Liver (tissue), 9 donors: ENCODE results near the gene MICU2. TPM values are rescaled to one million over a fixed set of nuclear protein-coding genes. Genes with fewer than 3 reads are reported as not detected.
A peak's percentile ranks its signal among the peaks of the same experiment; 100 is the strongest.

ENCODE experiments used
- DNase-seq: peaks from one replicate; pipeline ENCODE4 v3.0.0-alpha.2; 2017; ENCODE audit warnings: low spot score
- H3K27ac ChIP-seq, 2 donors: one replicate each; pipeline ENCODE4 v1.7.0; 2013; ENCODE audit warnings: inconsistent platforms in 2 of 2, low read length in 2 of 2, control low read depth in 1 of 2, low read depth in 1 of 2, mild to moderate bottlenecking in 1 of 2
- H3K27me3 ChIP-seq, 4 donors: one replicate each; pipeline versions ENCODE4 v1.6.1 to v1.7.0; 2013; ENCODE audit warnings: low read length in 3 of 4, inconsistent platforms in 1 of 4, mild to moderate bottlenecking in 1 of 4, moderate library complexity in 1 of 4; ENCODE audit not compliant: control insufficient read depth in 4 of 4, insufficient read depth in 4 of 4
- H3K36me3 ChIP-seq, 4 donors: one replicate each; pipeline versions ENCODE4 v1.6.1 to v1.7.0; 2013; ENCODE audit warnings: low read length in 3 of 4, mild to moderate bottlenecking in 3 of 4, low read depth in 1 of 4, moderate library complexity in 1 of 4; ENCODE audit not compliant: control insufficient read depth in 4 of 4, insufficient read depth in 3 of 4
- H3K4me1 ChIP-seq, 4 donors: one replicate each; pipeline versions ENCODE4 v1.6.1 to v1.7.0; 2013; ENCODE audit warnings: low read length in 3 of 4, mild to moderate bottlenecking in 3 of 4, moderate library complexity in 1 of 4; ENCODE audit not compliant: control insufficient read depth in 4 of 4, insufficient read depth in 4 of 4
- H3K4me3 ChIP-seq, 3 donors: one replicate each; pipeline versions ENCODE4 v1.6.1 to v1.7.0; 2013; ENCODE audit warnings: low read length in 3 of 3, control low read depth in 1 of 3, low read depth in 1 of 3, mild to moderate bottlenecking in 1 of 3
- H3K9ac ChIP-seq, 2 donors: one replicate each; pipeline ENCODE4 v1.7.0; 2013; ENCODE audit warnings: low read length in 2 of 2, mild to moderate bottlenecking in 2 of 2, moderate library complexity in 2 of 2, control low read depth in 1 of 2, low read depth in 1 of 2
- H3K9me3 ChIP-seq, 4 donors: one replicate each; pipeline versions ENCODE4 v1.6.1 to v1.7.0; 2013; ENCODE audit warnings: low read length in 3 of 4; ENCODE audit not compliant: control insufficient read depth in 4 of 4
- EGR1 ChIP-seq, 2 donors: IDR thresholded peaks; 2 replicates each; pipeline ENCODE4 v1.6.1; 2016 to 2018; ENCODE audit warnings: antibody characterized with exemption in 2 of 2, low read depth in 2 of 2
- FOXA1 ChIP-seq: IDR thresholded peaks from 2 replicates; pipeline ENCODE4 v1.6.1; 2016; ENCODE audit warnings: antibody characterized with exemption
- FOXA2 ChIP-seq: IDR thresholded peaks from 2 replicates; pipeline ENCODE4 v1.6.1; 2016; ENCODE audit warnings: antibody characterized with exemption
- GABPA ChIP-seq, 2 donors: IDR thresholded peaks in 1 of 2; conservative IDR thresholded peaks in 1 of 2; 2 replicates each; pipeline ENCODE4 v1.6.1; 2016; ENCODE audit warnings: antibody characterized with exemption in 2 of 2, mild to moderate bottlenecking in 1 of 2, moderate library complexity in 1 of 2
- HNF4A ChIP-seq, 2 donors: conservative IDR thresholded peaks; 2 replicates each; pipeline ENCODE4 v1.6.1; 2016; ENCODE audit warnings: antibody characterized with exemption in 2 of 2, mild to moderate bottlenecking in 2 of 2
- HNF4G ChIP-seq: IDR thresholded peaks from 2 replicates; pipeline ENCODE4 v1.6.1; 2016; ENCODE audit warnings: antibody characterized with exemption
- JUND ChIP-seq, 2 donors: IDR thresholded peaks; 2 replicates each; pipeline ENCODE4 v1.6.1; 2016; ENCODE audit warnings: antibody characterized with exemption in 2 of 2
- NR2F2 ChIP-seq: IDR thresholded peaks from 2 replicates; pipeline ENCODE4 v1.6.1; 2016; ENCODE audit warnings: antibody characterized with exemption
- RAD21 ChIP-seq, 2 donors: IDR thresholded peaks; 2 replicates each; pipeline ENCODE4 v1.6.1; 2016; ENCODE audit warnings: antibody characterized with exemption in 2 of 2, mild to moderate bottlenecking in 2 of 2
- RXRA ChIP-seq, 2 donors: IDR thresholded peaks; 2 replicates each; pipeline ENCODE4 v1.6.1; 2017 to 2018; ENCODE audit warnings: antibody characterized with exemption in 2 of 2, mild to moderate bottlenecking in 1 of 2
- SP1 ChIP-seq: IDR thresholded peaks from 2 replicates; pipeline ENCODE4 v1.6.1; 2018; ENCODE audit warnings: antibody characterized with exemption, mild to moderate bottlenecking
- TAF1 ChIP-seq: conservative IDR thresholded peaks from 2 replicates; pipeline ENCODE4 v1.6.1; 2016; ENCODE audit warnings: antibody characterized with exemption, mild to moderate bottlenecking
- YY1 ChIP-seq: IDR thresholded peaks from 2 replicates; pipeline ENCODE4 v1.6.1; 2016; ENCODE audit warnings: antibody characterized with exemption, mild to moderate bottlenecking
- WGBS: extraction: QIAGEN DNeasy Blood & Tissue Kit; methylation state at CpG from one replicate; pipeline ENCODE4 v1.1.7; 2013; 5-methylcytosine and 5-hydroxymethylcytosine counted together
- polyA plus RNA-seq, 2 donors: library from polyadenylated mRNA; stranded (reverse) in 1 of 2; unstranded in 1 of 2; fragments of 200-250 nt in 1 of 2; fragments of >200 nt in 1 of 2; fragmentation: Nextera tagmentation in 1 of 2; extraction: Ambion mirVana in 1 of 2; gene quantifications; one replicate each; pipeline versions ENCODE4 v1.2.1 to v1.2.3, GENCODE V29; 2013 to 2015
- total RNA-seq, 2 donors: library from RNA; depleted of rRNA; stranded (reverse); fragments of >200 nt; gene quantifications; one replicate each; pipeline ENCODE4 v1.2.3, GENCODE V29; 2014
- TF ChIP-seq, protein P1 (sequence below): IDR thresholded peaks from 2 replicates; pipeline ENCODE4 v1.6.1; 2016; ENCODE audit warnings: antibody characterized with exemption
- TF ChIP-seq, protein P2 (sequence below): IDR thresholded peaks from 2 replicates; pipeline ENCODE4 v1.6.1; 2016; ENCODE audit warnings: antibody characterized with exemption
- TF ChIP-seq, protein P3 (sequence below): IDR thresholded peaks from 2 replicates; pipeline ENCODE4 v1.6.1; 2016; ENCODE audit warnings: antibody characterized with exemption, mild to moderate bottlenecking
- TF ChIP-seq, protein P4 (sequence below): fragments of 150-350 bp; IDR thresholded peaks from 2 replicates; pipeline ENCODE4 v1.5.1; 2017; ENCODE audit warnings: improper control_type of control experiment, low read depth, low read length; ENCODE audit not compliant: missing input control
- donor health status: healthy.
- donor health status: healthy.
- donor health status: healthy.
- donor health status: healthy.
- donor health status: healthy.

MICU2 gene
- total and polyA plus RNA-seq, 4 donors = 19.4 to 42.9 (median 24.8) TPM

DNA sequence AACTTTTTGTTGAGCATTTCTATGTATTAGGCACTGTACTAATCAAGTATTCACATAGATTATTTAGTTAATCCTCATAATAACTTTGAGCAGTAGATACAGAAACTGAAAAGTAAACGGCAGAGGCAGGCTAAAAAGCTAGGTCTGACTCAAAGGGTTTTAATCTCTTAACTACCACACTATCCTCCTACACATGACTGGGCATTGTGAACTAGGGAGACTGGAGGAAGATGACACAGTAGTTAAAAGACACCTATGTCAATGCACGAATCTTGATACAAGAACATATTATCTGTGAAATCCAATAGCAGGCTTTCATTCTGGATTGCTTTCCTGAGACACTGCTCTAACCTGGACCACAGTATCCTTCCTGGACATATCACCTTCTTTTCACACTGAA, 36.3 kb downstream of the MICU2 start:
- Histone ChIP-seq H3K27ac (no peak overlapping the region), H3K27me3 (no peaks in the 10 kb centered on the region), H3K4me3 (no peak overlapping the region), H3K4me1 (no peaks in the 10 kb centered on the region), H3K9ac (no peak overlapping the region), H3K36me3 (peaks cover 5 to 14% (median 9%) of the 10 kb centered on the region in 4 donors), H3K9me3 (no peaks in the 10 kb centered on the region)
- no peak for DNase-seq
- 89% methylated on average over 2 of the region's 2 CpGs for WGBS
- no peak for TF ChIP-seq FOXA2
- TF ChIP-seq RAD21 (IDR thresholded peaks at IDR 0.05) = no peak
- no peak for TF ChIP-seq YY1
- TF ChIP-seq, protein P1, sequence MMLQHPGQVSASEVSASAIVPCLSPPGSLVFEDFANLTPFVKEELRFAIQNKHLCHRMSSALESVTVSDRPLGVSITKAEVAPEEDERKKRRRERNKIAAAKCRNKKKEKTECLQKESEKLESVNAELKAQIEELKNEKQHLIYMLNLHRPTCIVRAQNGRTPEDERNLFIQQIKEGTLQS = no peak
- no peak for TF ChIP-seq FOXA1
- TF ChIP-seq SP1 = no peak
- no peak for TF ChIP-seq HNF4G
- TF ChIP-seq, protein P2, sequence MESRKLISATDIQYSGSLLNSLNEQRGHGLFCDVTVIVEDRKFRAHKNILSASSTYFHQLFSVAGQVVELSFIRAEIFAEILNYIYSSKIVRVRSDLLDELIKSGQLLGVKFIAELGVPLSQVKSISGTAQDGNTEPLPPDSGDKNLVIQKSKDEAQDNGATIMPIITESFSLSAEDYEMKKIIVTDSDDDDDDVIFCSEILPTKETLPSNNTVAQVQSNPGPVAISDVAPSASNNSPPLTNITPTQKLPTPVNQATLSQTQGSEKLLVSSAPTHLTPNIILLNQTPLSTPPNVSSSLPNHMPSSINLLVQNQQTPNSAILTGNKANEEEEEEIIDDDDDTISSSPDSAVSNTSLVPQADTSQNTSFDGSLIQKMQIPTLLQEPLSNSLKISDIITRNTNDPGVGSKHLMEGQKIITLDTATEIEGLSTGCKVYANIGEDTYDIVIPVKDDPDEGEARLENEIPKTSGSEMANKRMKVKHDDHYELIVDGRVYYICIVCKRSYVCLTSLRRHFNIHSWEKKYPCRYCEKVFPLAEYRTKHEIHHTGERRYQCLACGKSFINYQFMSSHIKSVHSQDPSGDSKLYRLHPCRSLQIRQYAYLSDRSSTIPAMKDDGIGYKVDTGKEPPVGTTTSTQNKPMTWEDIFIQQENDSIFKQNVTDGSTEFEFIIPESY = no peak
- TF ChIP-seq, protein P3, sequence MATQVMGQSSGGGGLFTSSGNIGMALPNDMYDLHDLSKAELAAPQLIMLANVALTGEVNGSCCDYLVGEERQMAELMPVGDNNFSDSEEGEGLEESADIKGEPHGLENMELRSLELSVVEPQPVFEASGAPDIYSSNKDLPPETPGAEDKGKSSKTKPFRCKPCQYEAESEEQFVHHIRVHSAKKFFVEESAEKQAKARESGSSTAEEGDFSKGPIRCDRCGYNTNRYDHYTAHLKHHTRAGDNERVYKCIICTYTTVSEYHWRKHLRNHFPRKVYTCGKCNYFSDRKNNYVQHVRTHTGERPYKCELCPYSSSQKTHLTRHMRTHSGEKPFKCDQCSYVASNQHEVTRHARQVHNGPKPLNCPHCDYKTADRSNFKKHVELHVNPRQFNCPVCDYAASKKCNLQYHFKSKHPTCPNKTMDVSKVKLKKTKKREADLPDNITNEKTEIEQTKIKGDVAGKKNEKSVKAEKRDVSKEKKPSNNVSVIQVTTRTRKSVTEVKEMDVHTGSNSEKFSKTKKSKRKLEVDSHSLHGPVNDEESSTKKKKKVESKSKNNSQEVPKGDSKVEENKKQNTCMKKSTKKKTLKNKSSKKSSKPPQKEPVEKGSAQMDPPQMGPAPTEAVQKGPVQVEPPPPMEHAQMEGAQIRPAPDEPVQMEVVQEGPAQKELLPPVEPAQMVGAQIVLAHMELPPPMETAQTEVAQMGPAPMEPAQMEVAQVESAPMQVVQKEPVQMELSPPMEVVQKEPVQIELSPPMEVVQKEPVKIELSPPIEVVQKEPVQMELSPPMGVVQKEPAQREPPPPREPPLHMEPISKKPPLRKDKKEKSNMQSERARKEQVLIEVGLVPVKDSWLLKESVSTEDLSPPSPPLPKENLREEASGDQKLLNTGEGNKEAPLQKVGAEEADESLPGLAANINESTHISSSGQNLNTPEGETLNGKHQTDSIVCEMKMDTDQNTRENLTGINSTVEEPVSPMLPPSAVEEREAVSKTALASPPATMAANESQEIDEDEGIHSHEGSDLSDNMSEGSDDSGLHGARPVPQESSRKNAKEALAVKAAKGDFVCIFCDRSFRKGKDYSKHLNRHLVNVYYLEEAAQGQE = no peak
- no peak for TF ChIP-seq RXRA (IDR thresholded peaks at IDR 0.05)
- TF ChIP-seq, protein P4, sequence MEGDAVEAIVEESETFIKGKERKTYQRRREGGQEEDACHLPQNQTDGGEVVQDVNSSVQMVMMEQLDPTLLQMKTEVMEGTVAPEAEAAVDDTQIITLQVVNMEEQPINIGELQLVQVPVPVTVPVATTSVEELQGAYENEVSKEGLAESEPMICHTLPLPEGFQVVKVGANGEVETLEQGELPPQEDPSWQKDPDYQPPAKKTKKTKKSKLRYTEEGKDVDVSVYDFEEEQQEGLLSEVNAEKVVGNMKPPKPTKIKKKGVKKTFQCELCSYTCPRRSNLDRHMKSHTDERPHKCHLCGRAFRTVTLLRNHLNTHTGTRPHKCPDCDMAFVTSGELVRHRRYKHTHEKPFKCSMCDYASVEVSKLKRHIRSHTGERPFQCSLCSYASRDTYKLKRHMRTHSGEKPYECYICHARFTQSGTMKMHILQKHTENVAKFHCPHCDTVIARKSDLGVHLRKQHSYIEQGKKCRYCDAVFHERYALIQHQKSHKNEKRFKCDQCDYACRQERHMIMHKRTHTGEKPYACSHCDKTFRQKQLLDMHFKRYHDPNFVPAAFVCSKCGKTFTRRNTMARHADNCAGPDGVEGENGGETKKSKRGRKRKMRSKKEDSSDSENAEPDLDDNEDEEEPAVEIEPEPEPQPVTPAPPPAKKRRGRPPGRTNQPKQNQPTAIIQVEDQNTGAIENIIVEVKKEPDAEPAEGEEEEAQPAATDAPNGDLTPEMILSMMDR = no peak
- TF ChIP-seq GABPA (IDR thresholded peaks at IDR 0.05 in 1 of 2, conservative IDR thresholded peaks at IDR 0.05 in 1 of 2) = no peak
- TF ChIP-seq TAF1 = no peak
- TF ChIP-seq HNF4A (conservative IDR thresholded peaks at IDR 0.05) = no peak
- no peak for TF ChIP-seq EGR1 (IDR thresholded peaks at IDR 0.05; ENCODE audit: low read depth in 2 of 2)
- TF ChIP-seq NR2F2 = no peak
- TF ChIP-seq JUND (IDR thresholded peaks at IDR 0.05) = no peak

DNA sequence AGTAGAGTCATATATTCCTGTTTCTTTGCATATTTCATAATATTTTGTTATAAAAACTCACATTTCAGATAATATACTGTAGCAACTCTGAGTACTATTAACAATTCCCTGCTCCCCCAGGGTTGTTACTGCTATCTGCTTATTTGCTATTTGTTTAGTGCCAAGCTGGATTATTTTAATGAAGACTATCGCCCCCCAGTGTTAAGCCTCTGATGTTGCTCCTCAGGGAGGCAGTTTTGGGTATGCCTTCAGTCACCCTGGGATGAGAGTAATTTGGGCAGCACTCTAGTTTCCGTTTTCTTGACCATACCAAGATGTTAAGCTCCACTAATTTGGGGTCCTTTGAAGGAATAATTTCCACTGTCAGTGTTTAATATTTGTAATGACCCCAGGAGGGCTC, 46.0 kb downstream of the MICU2 start:
- 70% methylated on average over 2 of the region's 2 CpGs for WGBS
- no peaks in the 10 kb centered on the region for H3K27me3 ChIP-seq
- H3K9me3 ChIP-seq = no peaks in the 10 kb centered on the region
- peaks cover 0 to 2% (median 0%) of the 10 kb centered on the region in 4 donors for H3K36me3 ChIP-seq
- H3K27ac ChIP-seq = no peak overlapping the region
- no peak for DNase-seq
- no peak overlapping the region for H3K9ac ChIP-seq
- no peaks in the 10 kb centered on the region for H3K4me1 ChIP-seq
- TF ChIP-seq, protein P4 = peak; percentile 56
- TF ChIP-seq RAD21 (IDR thresholded peaks at IDR 0.05) = peak; percentile 60 to 76
- TF ChIP-seq HNF4G = no peak
- no peak overlapping the region for H3K4me3 ChIP-seq
